Suppressor macrophage treated with lipopolysaccharide for 1 hour (primary cell): Measurements from ENCODE around the gene ZNF536.

Experiments used
- DNase-seq, 3 donors: peaks; one replicate each; pipeline ENCODE4 v3.0.0-alpha.2; 2020 to 2022

Gene ZNF536

GRCh38 chr19:30366282-30366681 lies 5.9 kb upstream of the ZNF536 start:
- DNase-seq = no peak

- DNase-seq = no peak
Measured at GRCh38 chr19:30367006-30367405, 5.2 kb upstream of the ZNF536 start.

GRCh38 chr19:30367421-30367820 lies 4.8 kb upstream of the ZNF536 start:
- no peak for DNase-seq

- no peak for DNase-seq
Measured at GRCh38 chr19:30369833-30370232, 2.4 kb upstream of the ZNF536 start.

GRCh38 chr19:30371161-30371836 lies 885 bp upstream of the ZNF536 start:
- DNase-seq = no peak

- no peak for DNase-seq
Measured at GRCh38 chr19:30373593-30373992, 1.4 kb downstream of the ZNF536 start.

GRCh38 chr19:30374539-30374864 lies 2.3 kb downstream of the ZNF536 start:
- DNase-seq = no peak

GRCh38 chr19:30374865-30375552 lies 2.8 kb downstream of the ZNF536 start:
- no peak for DNase-seq

GRCh38 chr19:30375553-30376031 lies 3.4 kb downstream of the ZNF536 start:
- no peak for DNase-seq

GRCh38 chr19:30376272-30376671 lies 4.1 kb downstream of the ZNF536 start:
- DNase-seq = no peak

GRCh38 chr19:30376826-30377425 lies 4.7 kb downstream of the ZNF536 start:
- DNase-seq = no peak

- DNase-seq = no peak
Measured at GRCh38 chr19:30378701-30379100, 6.5 kb downstream of the ZNF536 start.

- no peak for DNase-seq
Measured at GRCh38 chr19:30379841-30380610, 7.8 kb downstream of the ZNF536 start.

- DNase-seq = no peak
Measured at GRCh38 chr19:30381366-30381765, 9.2 kb downstream of the ZNF536 start.

- DNase-seq = no peak
Measured at GRCh38 chr19:30385174-30385573, 13.0 kb downstream of the ZNF536 start.

GRCh38 chr19:30385666-30386065 lies 13.5 kb downstream of the ZNF536 start:
- no peak for DNase-seq

GRCh38 chr19:30386551-30387143 lies 14.5 kb downstream of the ZNF536 start:
- DNase-seq = no peak

GRCh38 chr19:30387311-30388115 lies 15.3 kb downstream of the ZNF536 start:
- DNase-seq = no peak

GRCh38 chr19:30388327-30388726 lies 16.1 kb downstream of the ZNF536 start:
- DNase-seq = no peak

- DNase-seq = no peak
Measured at GRCh38 chr19:30388819-30389218, 16.6 kb downstream of the ZNF536 start.

- DNase-seq = no peak
Measured at GRCh38 chr19:30390356-30390988, 18.3 kb downstream of the ZNF536 start.

GRCh38 chr19:30391052-30391451 lies 18.9 kb downstream of the ZNF536 start:
- no peak for DNase-seq
